Loucy (cell line): ENCODE results near the gene SLC38A3.

ENCODE experiments used
- EZH2phosphoT487 ChIP-seq: fragments of 200-600 bp; IDR thresholded peaks from 2 replicates; pipeline ENCODE4 v1.6.1; 2018; ENCODE audit warnings: antibody characterized with exemption, mild to moderate bottlenecking, moderate library complexity, borderline replicate concordance
- TF ChIP-seq, protein P1 (sequence below): fragments of 200-600 bp; sonication (generic); conservative IDR thresholded peaks from 2 replicates; pipeline ENCODE4 v1.5.1; 2014; ENCODE audit warnings: mild to moderate bottlenecking, antibody characterized with exemption, low read length

DNA sequence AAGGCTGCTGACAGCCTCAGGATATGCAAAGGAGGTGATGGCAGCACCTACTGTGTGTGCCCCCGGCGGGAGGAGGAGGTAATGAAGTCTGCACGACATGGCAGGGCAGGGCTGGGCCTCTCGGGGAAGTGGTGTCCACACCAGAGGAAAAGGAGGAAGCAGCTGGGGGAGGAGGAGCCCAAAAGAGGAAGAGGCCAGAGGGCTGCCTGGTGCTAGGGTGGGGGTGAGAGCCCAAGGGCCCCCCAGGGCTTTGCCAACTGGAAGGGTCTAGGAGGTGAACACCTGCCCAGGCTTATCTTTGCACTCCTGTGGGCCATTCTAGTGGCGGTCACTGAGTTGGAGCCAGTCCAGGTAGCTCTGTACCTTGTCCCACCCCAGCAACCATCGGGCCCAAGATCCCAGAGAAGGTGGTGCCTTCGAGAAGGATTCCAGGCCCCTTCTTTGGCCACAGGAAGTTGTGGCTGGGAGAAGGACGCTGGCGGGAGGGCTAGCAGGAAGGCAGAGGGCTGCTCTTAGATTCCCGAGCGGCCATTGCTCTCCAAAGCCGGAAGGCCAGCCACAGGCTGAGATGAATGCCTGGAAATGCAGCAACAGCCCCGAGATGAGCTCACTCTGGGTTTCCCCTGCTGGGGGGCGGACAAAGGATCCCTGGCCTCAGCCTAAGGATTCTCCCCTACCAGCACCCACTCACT is 37.9 kb downstream of the SLC38A3 start:
- TF ChIP-seq, protein P1, sequence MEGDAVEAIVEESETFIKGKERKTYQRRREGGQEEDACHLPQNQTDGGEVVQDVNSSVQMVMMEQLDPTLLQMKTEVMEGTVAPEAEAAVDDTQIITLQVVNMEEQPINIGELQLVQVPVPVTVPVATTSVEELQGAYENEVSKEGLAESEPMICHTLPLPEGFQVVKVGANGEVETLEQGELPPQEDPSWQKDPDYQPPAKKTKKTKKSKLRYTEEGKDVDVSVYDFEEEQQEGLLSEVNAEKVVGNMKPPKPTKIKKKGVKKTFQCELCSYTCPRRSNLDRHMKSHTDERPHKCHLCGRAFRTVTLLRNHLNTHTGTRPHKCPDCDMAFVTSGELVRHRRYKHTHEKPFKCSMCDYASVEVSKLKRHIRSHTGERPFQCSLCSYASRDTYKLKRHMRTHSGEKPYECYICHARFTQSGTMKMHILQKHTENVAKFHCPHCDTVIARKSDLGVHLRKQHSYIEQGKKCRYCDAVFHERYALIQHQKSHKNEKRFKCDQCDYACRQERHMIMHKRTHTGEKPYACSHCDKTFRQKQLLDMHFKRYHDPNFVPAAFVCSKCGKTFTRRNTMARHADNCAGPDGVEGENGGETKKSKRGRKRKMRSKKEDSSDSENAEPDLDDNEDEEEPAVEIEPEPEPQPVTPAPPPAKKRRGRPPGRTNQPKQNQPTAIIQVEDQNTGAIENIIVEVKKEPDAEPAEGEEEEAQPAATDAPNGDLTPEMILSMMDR: no peak
- no peak for TF ChIP-seq EZH2phosphoT487
